Gastrocnemius medialis (tissue), 4 donors: Measurements from ENCODE around the gene ZNF503.

Experiments used
- POLR2A ChIP-seq, 2 donors: fragments of 450-650 bp; IDR thresholded peaks; one replicate each; pipeline ENCODE4 v1.6.1; 2017; ENCODE audit warnings: antibody characterized with exemption in 2 of 2, mild to moderate bottlenecking in 2 of 2, moderate library complexity in 2 of 2
- TF ChIP-seq, protein P1 (sequence below), 5 experiments: fragments of 450-650 bp in 3 of 5; fragments of 200-600 bp in 2 of 5; sonication (generic) in 2 of 5; IDR thresholded peaks in 4 of 5; conservative IDR thresholded peaks in 1 of 5; 1 replicate in 4 of 5; 2 replicates in 1 of 5; pipeline ENCODE4 v1.5.1; 2016 to 2019; ENCODE audit warnings: antibody characterized with exemption in 5 of 5, mild to moderate bottlenecking in 3 of 5, moderate library complexity in 3 of 5

DNA sequence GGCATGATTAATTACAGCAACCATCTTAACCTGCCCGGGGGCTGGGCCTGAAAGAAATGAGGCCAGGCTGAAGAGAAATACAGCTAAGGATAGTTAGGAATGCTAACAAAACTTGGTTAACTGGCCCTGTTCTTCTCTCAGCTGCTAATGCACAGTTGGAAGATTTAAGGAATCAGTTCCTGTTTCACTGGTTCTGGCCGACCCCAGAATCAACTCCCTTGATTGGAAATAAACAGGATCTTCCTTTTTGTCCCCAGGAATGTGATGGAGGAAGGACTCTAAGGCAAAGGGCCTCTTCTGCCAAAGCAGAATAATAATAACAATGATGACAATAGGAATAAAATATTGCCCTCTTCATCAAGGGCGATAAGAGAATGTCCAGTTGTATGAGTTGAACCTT, 26.4 kb upstream of the ZNF503 start:
- TF ChIP-seq POLR2A (IDR thresholded peaks at IDR 0.05): no peak
- TF ChIP-seq, protein P1, sequence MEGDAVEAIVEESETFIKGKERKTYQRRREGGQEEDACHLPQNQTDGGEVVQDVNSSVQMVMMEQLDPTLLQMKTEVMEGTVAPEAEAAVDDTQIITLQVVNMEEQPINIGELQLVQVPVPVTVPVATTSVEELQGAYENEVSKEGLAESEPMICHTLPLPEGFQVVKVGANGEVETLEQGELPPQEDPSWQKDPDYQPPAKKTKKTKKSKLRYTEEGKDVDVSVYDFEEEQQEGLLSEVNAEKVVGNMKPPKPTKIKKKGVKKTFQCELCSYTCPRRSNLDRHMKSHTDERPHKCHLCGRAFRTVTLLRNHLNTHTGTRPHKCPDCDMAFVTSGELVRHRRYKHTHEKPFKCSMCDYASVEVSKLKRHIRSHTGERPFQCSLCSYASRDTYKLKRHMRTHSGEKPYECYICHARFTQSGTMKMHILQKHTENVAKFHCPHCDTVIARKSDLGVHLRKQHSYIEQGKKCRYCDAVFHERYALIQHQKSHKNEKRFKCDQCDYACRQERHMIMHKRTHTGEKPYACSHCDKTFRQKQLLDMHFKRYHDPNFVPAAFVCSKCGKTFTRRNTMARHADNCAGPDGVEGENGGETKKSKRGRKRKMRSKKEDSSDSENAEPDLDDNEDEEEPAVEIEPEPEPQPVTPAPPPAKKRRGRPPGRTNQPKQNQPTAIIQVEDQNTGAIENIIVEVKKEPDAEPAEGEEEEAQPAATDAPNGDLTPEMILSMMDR (IDR thresholded peaks at IDR 0.05 in 4 of 5, conservative IDR thresholded peaks at IDR 0.05 in 1 of 5): no peak
